ENCODE measurements around the gene STPG1.

The STPG1 gene

GRCh38 chr1:24318615-24319311 lies 94.8 kb downstream of the STPG1 start:
- Histone ChIP-seq H3K9me3 (ENCODE audit: insufficient read depth, low read length, severe bottlenecking) (no peaks in the 10 kb centered on the region), H3K27ac (ENCODE audit: low read length) (no peak overlapping the region), H3K4me3 (ENCODE audit: low read depth in 1 of 2, low read length in 2 of 2) (no peak overlapping the region), H4K20me1 (ENCODE audit: insufficient read depth, low read length) (peaks cover 68% of the 10 kb centered on the region), H3K79me2 (ENCODE audit: insufficient read depth, low read length) (no peaks in the 10 kb centered on the region), H2AFZ (ENCODE audit: low read depth, low read length) (no peak overlapping the region), H3K36me3 (ENCODE audit: insufficient read depth, low read length) (no peaks in the 10 kb centered on the region), H3K4me1 (ENCODE audit: insufficient read depth, low read length) (peaks cover 26% of the 10 kb centered on the region), H3K4me2 (ENCODE audit: insufficient read depth, low read length) (no peak overlapping the region), H3K27me3 (ENCODE audit: insufficient read depth, low read length, poor library complexity) (peaks cover 83% of the 10 kb centered on the region), H3K9ac (ENCODE audit: low read depth, low read length) (no peak overlapping the region)
- TF ChIP-seq CTCF (IDR thresholded peaks at IDR 0.05; ENCODE audit: borderline replicate concordance, extremely low read depth, low read length, poor library complexity, severe bottlenecking) (no peak), EZH2 (IDR thresholded peaks at IDR 0.05; ENCODE audit: borderline replicate concordance, low read depth, low read length, severe bottlenecking) (peak; percentile 33)
- ATAC-seq (ENCODE audit: insufficient read depth, low read depth) (no peak), DNase-seq (no peak)

DNA sequence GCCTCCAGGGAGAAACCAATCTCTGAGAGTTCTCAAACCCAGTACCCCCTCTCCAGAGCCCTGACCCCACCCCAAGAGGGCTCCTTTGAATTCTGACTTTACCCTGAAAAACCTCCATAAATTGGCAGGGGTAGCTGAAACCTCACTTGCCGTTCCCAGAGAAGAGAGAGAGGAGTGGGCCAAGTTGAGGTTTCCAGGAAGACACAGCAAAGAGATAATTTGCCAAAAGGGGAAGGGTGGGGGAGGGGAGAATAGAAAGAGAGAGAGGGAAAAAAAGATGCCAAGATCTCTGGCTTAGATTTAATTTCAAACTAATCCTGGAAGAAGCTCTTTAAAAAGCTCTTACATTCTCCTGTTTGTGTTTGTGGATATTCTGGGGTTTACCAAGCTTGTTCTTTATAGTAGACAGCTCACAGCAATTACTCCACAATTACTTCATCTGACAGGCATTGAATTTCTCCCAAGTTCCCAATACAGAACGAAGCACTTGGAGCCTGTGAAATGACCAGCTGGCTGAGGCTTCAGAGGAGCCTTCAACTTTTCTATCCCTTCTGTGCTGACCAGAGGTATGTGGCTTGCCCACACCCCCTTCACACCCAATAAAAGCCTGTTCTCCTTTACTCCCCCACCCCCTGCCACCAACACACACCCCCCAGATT lies 95.5 kb downstream of the STPG1 start:
- Histone ChIP-seq H4K20me1 (ENCODE audit: insufficient read depth, low read length) (peaks cover 65% of the 10 kb centered on the region), H2AFZ (ENCODE audit: low read depth, low read length) (no peak overlapping the region), H3K27me3 (ENCODE audit: insufficient read depth, low read length, poor library complexity) (peaks cover 81% of the 10 kb centered on the region), H3K27ac (ENCODE audit: low read length) (no peak overlapping the region), H3K4me1 (ENCODE audit: insufficient read depth, low read length) (peaks cover 25% of the 10 kb centered on the region), H3K9me3 (ENCODE audit: insufficient read depth, low read length, severe bottlenecking) (no peaks in the 10 kb centered on the region), H3K36me3 (ENCODE audit: insufficient read depth, low read length) (no peaks in the 10 kb centered on the region), H3K4me3 (ENCODE audit: low read depth in 1 of 2, low read length in 2 of 2) (no peak overlapping the region), H3K9ac (ENCODE audit: low read depth, low read length) (no peak overlapping the region), H3K4me2 (ENCODE audit: insufficient read depth, low read length) (no peak overlapping the region), H3K79me2 (ENCODE audit: insufficient read depth, low read length) (no peaks in the 10 kb centered on the region)
- DNase-seq, result no peak
- ATAC-seq (ENCODE audit: insufficient read depth, low read depth), result no peak
- TF ChIP-seq CTCF (IDR thresholded peaks at IDR 0.05; ENCODE audit: borderline replicate concordance, extremely low read depth, low read length, poor library complexity, severe bottlenecking) (no peak), EZH2 (IDR thresholded peaks at IDR 0.05; ENCODE audit: borderline replicate concordance, low read depth, low read length, severe bottlenecking) (no peak)

DNA sequence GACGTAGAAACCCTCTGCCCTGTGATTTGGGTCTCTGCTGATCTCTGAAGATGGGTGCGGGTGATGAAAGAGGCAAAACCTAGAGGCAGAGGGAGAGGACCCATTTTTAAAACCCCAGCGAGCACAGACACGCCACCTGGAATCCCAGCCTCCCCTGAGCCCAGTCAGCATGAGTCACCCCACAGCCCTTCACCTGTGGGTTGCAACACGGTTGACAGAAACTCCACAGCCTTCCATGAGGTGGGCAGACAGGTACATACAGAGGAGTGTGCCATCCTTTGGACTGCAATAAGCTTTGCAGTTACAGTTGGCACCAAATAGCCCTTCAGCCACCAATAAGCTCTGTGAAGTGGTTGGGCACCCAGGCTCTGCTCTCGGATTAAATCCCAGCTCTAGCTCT lies 96.5 kb downstream of the STPG1 start:
- DNase-seq, result no peak
- H3K9ac ChIP-seq (ENCODE audit: low read depth, low read length), result no peak overlapping the region
- no peak for ATAC-seq (ENCODE audit: insufficient read depth, low read depth)
- H3K27ac ChIP-seq (ENCODE audit: low read length), result no peak overlapping the region
- H3K4me2 ChIP-seq (ENCODE audit: insufficient read depth, low read length), result no peak overlapping the region
- TF ChIP-seq CTCF (IDR thresholded peaks at IDR 0.05; ENCODE audit: borderline replicate concordance, extremely low read depth, low read length, poor library complexity, severe bottlenecking), result no peak
- no peak for TF ChIP-seq EZH2 (IDR thresholded peaks at IDR 0.05; ENCODE audit: borderline replicate concordance, low read depth, low read length, severe bottlenecking)
- H3K27me3 ChIP-seq (ENCODE audit: insufficient read depth, low read length, poor library complexity), result peaks cover 78% of the 10 kb centered on the region
- H2AFZ ChIP-seq (ENCODE audit: low read depth, low read length), result no peak overlapping the region
- no peaks in the 10 kb centered on the region for H3K36me3 ChIP-seq (ENCODE audit: insufficient read depth, low read length)
- H4K20me1 ChIP-seq (ENCODE audit: insufficient read depth, low read length), result peaks cover 55% of the 10 kb centered on the region
- H3K79me2 ChIP-seq (ENCODE audit: insufficient read depth, low read length), result no peaks in the 10 kb centered on the region
- no peak overlapping the region for H3K4me3 ChIP-seq (ENCODE audit: low read depth in 1 of 2, low read length in 2 of 2)
- no peaks in the 10 kb centered on the region for H3K9me3 ChIP-seq (ENCODE audit: insufficient read depth, low read length, severe bottlenecking)
- peaks cover 15% of the 10 kb centered on the region for H3K4me1 ChIP-seq (ENCODE audit: insufficient read depth, low read length)
